Erythroblast (primary cell): ENCODE measurements around the gene GALNT11.

Experiments used
- GATA1 ChIP-seq: IDR thresholded peaks from 2 replicates; pipeline ENCODE4 v1.6.1; 2011; ENCODE audit warnings: low read depth, mild to moderate bottlenecking, control low read depth, low read length, moderate library complexity
- POLR2A ChIP-seq: IDR thresholded peaks from 2 replicates; pipeline ENCODE4 v1.6.1; 2011; ENCODE audit warnings: mild to moderate bottlenecking, low read length

DNA sequence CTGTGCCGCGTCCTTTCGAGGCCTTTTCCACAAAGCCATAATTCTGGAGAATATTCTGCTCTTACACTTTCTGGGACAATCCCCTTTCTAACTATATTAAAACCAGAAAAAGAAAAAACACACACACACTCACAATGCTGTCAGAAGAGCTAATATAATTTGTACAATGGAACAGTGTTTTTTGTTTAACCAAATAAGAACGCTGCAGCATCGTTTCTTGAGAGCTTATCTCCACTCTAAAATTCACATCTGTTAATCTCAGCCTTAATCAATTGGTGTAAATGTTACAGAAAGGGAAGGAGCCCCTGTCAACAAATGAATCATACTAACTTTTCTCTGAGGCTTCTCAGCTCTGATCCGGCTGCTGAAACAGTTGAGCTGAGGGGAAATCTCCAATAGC is 123.9 kb downstream of the GALNT11 start:
- TF ChIP-seq POLR2A, result no peak
- TF ChIP-seq GATA1, result no peak
